ENCODE measurements around the gene LCN6. TPM values are rescaled to one million over a fixed set of nuclear protein-coding genes. Genes with fewer than 3 reads are reported as not detected.
"Not testable (repeated sequence)": the region's sequence is repeated elsewhere in the genome, so short reads cannot be mapped to it uniquely, and the experiment has no call there.

The LCN6 gene
- not detected for total RNA-seq
- polyA plus RNA-seq = not detected
- total RNA-seq = 0 reads per million in 6 experiments

GRCh38 chr9:136748201-136748600, at the start of gene LCN6:
LCN6 (minus strand) TSS chr9:136748525; CDS start chr9:136748483, 42 bp downstream.
- Mint-ChIP-seq H3K27ac (peak within 1 kb of the TSS in 2 of 10 donors; percentile 31 to 49), H3K4me1 (peaks cover 0 to 13% (median 0%) of the 10 kb centered on the region in 4 donors)

GRCh38 chr9:136796775-136797347, 48.5 kb upstream of the LCN6 start:
- Mint-ChIP-seq H3K4me3 (peak overlapping the region in 8 of 10 donors; percentile 0 to 48 (median 28)), H3K27ac (peak overlapping the region in 3 of 10 donors; percentile 9 to 72 (median 64)), H3K4me1 (peaks cover 12 to 52% (median 38%) of the 10 kb centered on the region in 4 donors)
- not testable (repeated sequence) for H3K27me3 Mint-ChIP-seq, DNase-seq, H3K36me3 Mint-ChIP-seq, ATAC-seq, H3K9me3 Mint-ChIP-seq
- POLR2A ChIA-PET = interaction anchor here (1.1 to 1.2 kb wide), 2 partner anchors 11 to 199 kb away, joined by 4 to 7 read pairs; partner anchors contain the start of genes CLIC3 and RABL6

More at GRCh38 chr9:136748201-136748600, at the start of gene LCN6:
- no peak for DNase-seq
- Mint-ChIP-seq H3K9me3 (peaks cover 2 to 27% (median 18%) of the 10 kb centered on the region in 9 donors), H3K27me3 (peaks cover 0 to 9% (median 0%) of the 10 kb centered on the region in 5 donors), H3K36me3 (peaks cover 0 to 15% (median 7%) of the 10 kb centered on the region in 3 donors), H3K4me3 (no peak within 1 kb of the TSS)
- ATAC-seq = no peak
- POLR2A ChIA-PET = interaction anchor here (0.6 to 1.7 kb wide), 2 partner anchors 18 to 21 kb away, joined by 4 to 5 read pairs; no protein-coding TSS in a partner anchor

- Mint-ChIP-seq H3K4me1 (peaks cover 12 to 51% (median 38%) of the 10 kb centered on the region in 4 donors), H3K27ac (peak within 1 kb of the TSS in 9 of 10 donors; percentile 28 to 80 (median 64)), H3K27me3 (no peaks in the 10 kb centered on the region), H3K4me3 (peak within 1 kb of the TSS in 9 of 10 donors; percentile 12 to 48 (median 36)), H3K36me3 (peaks cover 0 to 9% (median 3%) of the 10 kb centered on the region in 3 donors), H3K9me3 (no peaks in the 10 kb centered on the region)
- ATAC-seq (no peak), DNase-seq (no peak)
- POLR2A ChIA-PET = interaction anchor here (0.6 to 1.2 kb wide), 6 partner anchors 11 to 318 kb away, joined by 3 to 7 read pairs (median 4); partner anchors contain the start of genes CLIC3 and RABL6
Observed at GRCh38 chr9:136796238-136796774, 48.0 kb upstream of the LCN6 start, which contains the start of gene CCDC183. CCDC183 (plus strand) TSS chr9:136796338; CDS start chr9:136796398, 60 bp downstream.

GRCh38 chr9:136795000-136795348, 46.6 kb upstream of the LCN6 start:
- Mint-ChIP-seq H3K9me3 (no peaks in the 10 kb centered on the region), H3K27me3 (no peaks in the 10 kb centered on the region), H3K36me3 (peaks cover 0 to 9% (median 3%) of the 10 kb centered on the region in 3 donors), H3K4me3 (no peak overlapping the region), H3K27ac (peak overlapping the region in 2 of 10 donors; percentile 55 to 79), H3K4me1 (peaks cover 7 to 44% (median 35%) of the 10 kb centered on the region in 4 donors)
- no peak for DNase-seq
- POLR2A ChIA-PET = interaction anchor here (4.9 kb wide), 1 partner anchor 12 kb away, joined by 44 read pairs; the partner anchor contains the start of gene RABL6
- no peak for ATAC-seq

- POLR2A ChIA-PET = interaction anchor here (0.9 to 4.9 kb wide), 2 partner anchors 13 to 292 kb away, joined by 3 to 44 read pairs; partner anchors contain the start of genes MAN1B1 and RABL6
- Mint-ChIP-seq H3K27ac (peak overlapping the region in 3 of 10 donors; percentile 17 to 67 (median 35)), H3K4me1 (peaks cover 7 to 44% (median 33%) of the 10 kb centered on the region in 4 donors), H3K27me3 (no peaks in the 10 kb centered on the region), H3K4me3 (no peak overlapping the region), H3K9me3 (no peaks in the 10 kb centered on the region), H3K36me3 (peaks cover 0 to 9% (median 3%) of the 10 kb centered on the region in 3 donors)
- ATAC-seq (no peak), DNase-seq (no peak)
Observed at GRCh38 chr9:136794281-136794999, 46.1 kb upstream of the LCN6 start.

GRCh38 chr9:136793086-136793946, 45.0 kb upstream of the LCN6 start:
- peak overlapping the region in 6 of 10 donors; percentile 5 to 77 (median 29) for H3K27ac Mint-ChIP-seq
- peaks cover 7 to 44% (median 38%) of the 10 kb centered on the region in 4 donors for H3K4me1 Mint-ChIP-seq
- peak overlapping the region in 4 of 10 donors; percentile 1 to 50 (median 18) for H3K4me3 Mint-ChIP-seq
- ATAC-seq (no peak), DNase-seq (no peak)
- H3K9me3 Mint-ChIP-seq = no peaks in the 10 kb centered on the region
- POLR2A ChIA-PET = interaction anchor here (0.9 to 4.9 kb wide), 3 partner anchors 8 to 294 kb away, joined by 3 to 44 read pairs (median 5); partner anchors contain the start of genes MAN1B1 and RABL6
- H3K27me3 Mint-ChIP-seq = no peaks in the 10 kb centered on the region
- H3K36me3 Mint-ChIP-seq = peaks cover 0 to 9% (median 3%) of the 10 kb centered on the region in 3 donors

GRCh38 chr9:136792321-136793085, 44.2 kb upstream of the LCN6 start:
- H3K27me3 Mint-ChIP-seq = peaks cover 0 to 1% (median 0%) of the 10 kb centered on the region in 5 donors
- H3K4me1 Mint-ChIP-seq = peaks cover 7 to 48% (median 44%) of the 10 kb centered on the region in 4 donors
- ATAC-seq (no peak), DNase-seq (no peak)
- no peaks in the 10 kb centered on the region for H3K9me3 Mint-ChIP-seq
- H3K36me3 Mint-ChIP-seq = peaks cover 0 to 9% (median 3%) of the 10 kb centered on the region in 3 donors
- POLR2A ChIA-PET = interaction anchor here (0.6 to 4.9 kb wide), 7 partner anchors 7 to 430 kb away, joined by 3 to 44 read pairs (median 5); partner anchors contain the start of genes PAXX and RABL6
- peak overlapping the region in 9 of 10 donors; percentile 23 to 98 (median 86) for H3K27ac Mint-ChIP-seq
- peak overlapping the region; percentile 66 to 92 (median 85) for H3K4me3 Mint-ChIP-seq

- peak; percentile 36 to 41 for ATAC-seq
- H3K27me3 Mint-ChIP-seq = peaks cover 0 to 5% (median 0%) of the 10 kb centered on the region in 5 donors
- H3K4me1 Mint-ChIP-seq = peaks cover 8 to 44% (median 40%) of the 10 kb centered on the region in 4 donors
- H3K27ac Mint-ChIP-seq = peak overlapping the region; percentile 70 to 98 (median 96)
- peak overlapping the region; percentile 83 to 92 (median 86) for H3K4me3 Mint-ChIP-seq
- POLR2A ChIA-PET = interaction anchor here (0.6 to 4.9 kb wide), 8 partner anchors 8 to 449 kb away, joined by 3 to 44 read pairs (median 4); partner anchors contain the start of genes PAXX, RABL6 and TUBB4B
- no peaks in the 10 kb centered on the region for H3K9me3 Mint-ChIP-seq
- peak in 9 of 10 donors; percentile 50 to 86 (median 72) for DNase-seq
- peaks cover 0 to 9% (median 3%) of the 10 kb centered on the region in 3 donors for H3K36me3 Mint-ChIP-seq
Observed at GRCh38 chr9:136791516-136792276, 43.4 kb upstream of the LCN6 start.

- Mint-ChIP-seq H3K27ac (peak within 1 kb of the TSS; percentile 70 to 98 (median 96)), H3K4me3 (peak within 1 kb of the TSS; percentile 83 to 92 (median 86))
- peak; percentile 97 to 100 (median 100) for DNase-seq
Observed at GRCh38 chr9:136790640-136791515, 42.6 kb upstream of the LCN6 start, which contains the start of gene TMEM141. TMEM141 (plus strand) TSS chr9:136791344; CDS start chr9:136791371, 27 bp downstream.

More at GRCh38 chr9:136790640-136791515, 42.6 kb upstream of the LCN6 start, which contains the start of gene TMEM141:
- POLR2A ChIA-PET = interaction anchor here (0.5 to 4.9 kb wide), 13 partner anchors 9 to 450 kb away, joined by 3 to 44 read pairs (median 5); partner anchors contain the start of genes CLIC3, FBXW5, MAN1B1 and PAXX
- Mint-ChIP-seq H3K27me3 (peaks cover 0 to 5% (median 0%) of the 10 kb centered on the region in 5 donors), H3K9me3 (no peaks in the 10 kb centered on the region), H3K36me3 (peaks cover 0 to 9% (median 3%) of the 10 kb centered on the region in 3 donors), H3K4me1 (peaks cover 4 to 36% (median 32%) of the 10 kb centered on the region in 4 donors)
- peak; percentile 87 for ATAC-seq

All from naive thymus-derived CD8-positive, alpha-beta T cell (primary cell).